GM12878 (cell line): ENCODE results near the gene UBXN4. TPM values are rescaled to one million over a fixed set of nuclear protein-coding genes. Genes with fewer than 3 reads are reported as not detected.

Experiments used
- ATAC-seq: fragments of 200-7000 bp; cut with Tn5 transposase; 3 replicates; pipeline ENCODE4 v1.9.1; 2020; ENCODE audit warnings: mild to moderate bottlenecking, moderate library complexity
- BruUV-seq: library from RNA; stranded (reverse); fragments of 400-500 nt; replicated peaks from 2 replicates; lab custom pipeline; 2021; lab: Mats Ljungman, UMichigan
- CTCF ChIA-PET: fragments of 300-600 bp; sonication (Branson Sonifier 250); formaldehyde crosslinking; extraction: SDS; loops from one replicate; lab custom pipeline; 2021; ENCODE audit warnings: inconsistent platforms; lab: Yijun Ruan, JAX
- POLR2A ChIA-PET: fragments of 350-600 bp; formaldehyde crosslinking; extraction: SDS; loops from one replicate; lab custom pipeline; 2021; ENCODE audit warnings: inconsistent platforms; lab: Charles Lee
- RAD21 ChIA-PET: fragments of 300-600 bp; sonication (Branson Sonifier 250); formaldehyde crosslinking; loops from one replicate; lab custom pipeline; 2023; ENCODE audit warnings: antibody characterized with exemption; ENCODE audit not compliant: unreplicated experiment; lab: Charles Lee
- SMC1A ChIA-PET: fragments of 300-600 bp; sonication (Branson Sonifier 250); formaldehyde crosslinking; loops from one replicate; lab custom pipeline; 2023; ENCODE audit not compliant: unreplicated experiment, uncharacterized antibody; lab: Charles Lee
- DNase-seq: peaks from one replicate; pipeline ENCODE4 v3.0.0-alpha.2; 2011; ENCODE audit warnings: low read depth, low spot score
- FAIRE-seq: peaks from 3 replicates; lab custom pipeline; 2011; peaks lifted over from hg19 to GRCh38; lab: Jason Lieb, UNC
- H2AFZ ChIP-seq: 2 replicates; pipeline ENCODE4 v1.6.0; 2011; ENCODE audit warnings: low read depth, low read length, control low read depth; ENCODE audit not compliant: control insufficient read depth
- H3K27ac ChIP-seq: 2 replicates; pipeline ENCODE4 v1.5.1; 2011; ENCODE audit warnings: control low read depth; ENCODE audit not compliant: control insufficient read depth, insufficient read depth
- H3K27me3 ChIP-seq, 2 experiments: replicated peaks in 1 of 2; 2 replicates each; pipeline versions ENCODE4 v1.6.0 to v1.6.1; 2011; ENCODE audit warnings: low read length in 1 of 2; ENCODE audit not compliant: control insufficient read depth in 2 of 2, insufficient read depth in 2 of 2
- H3K36me3 ChIP-seq, 2 experiments: 2 replicates each; pipeline ENCODE4 v1.5.1; 2011; ENCODE audit warnings: low read length in 1 of 2; ENCODE audit not compliant: control insufficient read depth in 2 of 2, insufficient read depth in 2 of 2
- H3K4me1 ChIP-seq: 2 replicates; pipeline ENCODE4 v1.6.1; 2011; ENCODE audit warnings: mild to moderate bottlenecking, low read length, moderate library complexity, mixed read lengths; ENCODE audit not compliant: control insufficient read depth, insufficient read depth
- H3K4me2 ChIP-seq: 2 replicates; pipeline ENCODE4 v1.6.0; 2011; ENCODE audit warnings: control low read depth; ENCODE audit not compliant: control insufficient read depth, insufficient read depth
- H3K4me3 ChIP-seq: fragments of 200-600 bp; sonication (generic); 2 replicates; pipeline ENCODE4 v1.5.1; 2016
- H3K79me2 ChIP-seq: 2 replicates; pipeline ENCODE4 v1.6.0; 2011; ENCODE audit warnings: low read length; ENCODE audit not compliant: control insufficient read depth, insufficient read depth
- H3K9ac ChIP-seq: 2 replicates; pipeline ENCODE4 v1.8.0; 2011; ENCODE audit warnings: low read length, control low read depth, mixed read lengths; ENCODE audit not compliant: control insufficient read depth, insufficient read depth
- H3K9me3 ChIP-seq: replicated peaks from 3 replicates; pipeline ENCODE4 v1.5.1; 2011; ENCODE audit warnings: mild to moderate bottlenecking, low read length; ENCODE audit not compliant: control insufficient read depth, insufficient read depth
- H4K20me1 ChIP-seq: 2 replicates; pipeline ENCODE4 v1.6.0; 2011; ENCODE audit not compliant: control insufficient read depth, insufficient read depth
- CHD1 ChIP-seq: IDR thresholded peaks from 2 replicates; pipeline ENCODE4 v1.6.1; 2012; ENCODE audit warnings: low read depth, low read length, improper control_type of control experiment
- DPF2 ChIP-seq: fragments of 450-650 bp; IDR thresholded peaks from 2 replicates; pipeline ENCODE4 v1.6.1; 2017; ENCODE audit warnings: mild to moderate bottlenecking
- GATAD2B ChIP-seq: fragments of 450-650 bp; conservative IDR thresholded peaks from 2 replicates; pipeline ENCODE4 v1.6.1; 2017; ENCODE audit warnings: low read depth, mild to moderate bottlenecking, moderate library complexity
- HCFC1 ChIP-seq: fragments of 150-350 bp; IDR thresholded peaks from 2 replicates; pipeline ENCODE4 v1.6.1; 2014; ENCODE audit warnings: low read length
- IKZF2 ChIP-seq, 2 experiments: fragments of 450-650 bp; IDR thresholded peaks; 2 replicates each; pipeline ENCODE4 v1.6.1; 2017; ENCODE audit warnings: mild to moderate bottlenecking in 2 of 2, moderate library complexity in 2 of 2
- POU2F2 ChIP-seq: IDR thresholded peaks from 3 replicates; pipeline ENCODE4 v1.6.1; 2011; ENCODE audit warnings: low read depth, mild to moderate bottlenecking, low read length, borderline replicate concordance
- SIX5 ChIP-seq: IDR thresholded peaks from 2 replicates; pipeline ENCODE4 v1.6.1; 2011; ENCODE audit warnings: mild to moderate bottlenecking, low read depth, low read length, moderate library complexity; ENCODE audit not compliant: severe bottlenecking
- WRNIP1 ChIP-seq: IDR thresholded peaks from 2 replicates; pipeline ENCODE4 v1.6.1; 2011; ENCODE audit warnings: low read depth, low read length, improper control_type of control experiment, borderline replicate concordance
- WGBS: methylation state at CpG from one replicate; pipeline ENCODE4 v1.1.6; 2016; ENCODE audit warnings: low lambda C conversion rate; ENCODE audit not compliant: insufficient replicate concordance, insufficient coverage; ENCODE audit errors: missing lambda C conversion rate; 5-methylcytosine and 5-hydroxymethylcytosine counted together
- in situ Hi-C: fragments of 300-500 bp; cut with MboI; formaldehyde crosslinking; loops from 9 replicates; pipeline ENCODE4 v1.14.3; 2018; ENCODE audit warnings: mixed read lengths
- intact Hi-C: fragments of 100-400 bp; cut with micrococcal nuclease; formaldehyde crosslinking; loops from one replicate; pipeline ENCODE4 v1.14.2; 2022; ENCODE audit not compliant: unreplicated experiment
- polyA plus RNA-seq, 11 experiments: library from polyadenylated mRNA; depleted of rRNA in 4 of 11; unstranded in 6 of 11; stranded (reverse) in 5 of 11; fragments of >200 nt; fragmentation: Nextera tagmentation in 4 of 11; fragmentation: Illumina TruSeq in 1 of 11; extraction: Ambion mirVana in 4 of 11; extraction: Trizol in 1 of 11; gene quantifications; 1 replicate in 1 of 11; 2 replicates in 10 of 11; pipeline versions ENCODE4 v1.2.1 to v1.2.3, GENCODE V29; 2011 to 2016; ENCODE audit warnings: inconsistent platforms in 2 of 11, missing spikeins in 2 of 11, low read depth in 1 of 11
- total RNA-seq, 4 experiments: library from RNA; depleted of rRNA in 3 of 4; stranded (reverse); fragments of >200 nt in 3 of 4; fragmentation: Illumina TruSeq in 1 of 4; extraction: Trizol in 1 of 4; gene quantifications; 2 replicates each; pipeline versions ENCODE4 v1.2.1 to v1.2.3, GENCODE V29; 2013 to 2021
- TF ChIP-seq, protein P1 (sequence below): IDR thresholded peaks from 2 replicates; pipeline ENCODE4 v1.6.1; 2012; ENCODE audit warnings: improper control_type of control experiment, low read depth, low read length; ENCODE audit not compliant: insufficient replicate concordance
- TF ChIP-seq, protein P2 (sequence below), 3 experiments: IDR thresholded peaks in 2 of 3; conservative IDR thresholded peaks in 1 of 3; 2 replicates each; pipeline ENCODE4 v1.5.1; 2011; ENCODE audit warnings: low read depth in 3 of 3, low read length in 3 of 3, mild to moderate bottlenecking in 3 of 3, control low read depth in 2 of 3, moderate library complexity in 2 of 3, inconsistent platforms in 1 of 3, mixed read lengths in 1 of 3; ENCODE audit not compliant: control insufficient read depth in 2 of 3, insufficient read depth in 1 of 3; ENCODE audit errors: extremely low read depth in 1 of 3

UBXN4 gene
- total and polyA plus RNA-seq, 10 of the 15 experiments (the other 5 are each of a cell fraction or from before 2014, with no cell fraction given) = 52.6 to 133 (median 71.9) TPM

DNA sequence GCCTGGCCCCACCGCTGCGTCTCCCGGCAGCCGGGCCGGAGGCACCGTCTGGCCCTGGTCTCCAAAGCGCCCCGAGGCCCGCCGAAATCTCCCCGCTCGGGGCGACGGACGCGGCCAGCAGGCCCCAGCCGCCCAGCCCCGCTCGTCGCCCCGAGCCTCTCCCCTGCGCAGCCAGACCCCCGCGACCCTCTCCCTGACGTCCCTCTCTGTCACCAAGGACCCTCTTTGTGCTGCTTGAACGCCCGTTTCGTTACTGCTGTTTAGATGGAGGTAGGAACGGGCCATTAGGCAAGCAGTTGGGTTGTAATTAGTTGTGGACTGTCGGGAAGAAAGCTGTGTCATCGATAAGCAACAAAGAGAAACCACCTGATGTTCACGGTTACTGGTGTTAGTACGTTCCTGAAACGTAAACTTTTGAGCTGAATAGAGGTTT lies 686 bp downstream of the UBXN4 start:
- Histone ChIP-seq H3K36me3 (peaks cover 0 to 10% of the 10 kb centered on the region in 2 experiments; a peak in 1 of 4 replicates), H3K27ac (peak overlapping the region; percentile 74), H3K4me1 (0 out of 2 replicates have a peak, but pooled peaks cover 5% of the 10 kb centered on the region), H3K4me2 (peak overlapping the region; percentile 28), H3K4me3 (peak overlapping the region; percentile 95), H4K20me1 (no peaks in the 10 kb centered on the region), H3K79me2 (peaks cover 54% of the 10 kb centered on the region), H3K27me3 (no peaks in the 10 kb centered on the region), H2AFZ (peak overlapping the region; percentile 82), H3K9ac (peak overlapping the region; percentile 80), H3K9me3 (no peaks in the 10 kb centered on the region)
- in situ Hi-C loops (no loop called here), intact Hi-C loops (loop anchor here (5.0 kb wide), 3 partner anchors 110 to 825 kb away; partner anchors contain the start of gene CCNT2)
- ChIA-PET CTCF (interaction anchor here (1.1 to 4.7 kb wide), 7 partner anchors 55 to 754 kb away, joined by 3 to 46 read pairs (median 4); no protein-coding TSS in a partner anchor), RAD21 (interaction anchor here (0.7 to 1.5 kb wide), 6 partner anchors 12 to 690 kb away, joined by 3 to 4 read pairs (median 3); partner anchors contain the start of genes R3HDM1, RAB3GAP1 and ZRANB3), SMC1A (interaction anchor here (0.6 to 2.3 kb wide), 13 partner anchors 41 to 738 kb away, joined by 3 to 14 read pairs (median 4); partner anchors contain the start of gene ZRANB3), POLR2A (interaction anchor here (0.6 to 1.5 kb wide), 5 partner anchors 45 to 123 kb away, joined by 3 to 5 read pairs (median 4); no protein-coding TSS in a partner anchor)
- ATAC-seq (peak; percentile 46), DNase-seq (no peak), FAIRE-seq (no peak)
- WGBS = 1% methylated on average over 34 of the region's 34 CpGs
- TF ChIP-seq SIX5 (peak; percentile 5), HCFC1 (no peak), IKZF2 (IDR thresholded peaks at IDR 0.05) (no peak), POU2F2 (no peak), DPF2 (no peak), GATAD2B (peak; percentile 13; the same call in 1 of the 2 replicates), WRNIP1 (no peak), CHD1 (0 out of 2 replicates have a peak, but pooled peaks have one; percentile 20)
- TF ChIP-seq, protein P1, sequence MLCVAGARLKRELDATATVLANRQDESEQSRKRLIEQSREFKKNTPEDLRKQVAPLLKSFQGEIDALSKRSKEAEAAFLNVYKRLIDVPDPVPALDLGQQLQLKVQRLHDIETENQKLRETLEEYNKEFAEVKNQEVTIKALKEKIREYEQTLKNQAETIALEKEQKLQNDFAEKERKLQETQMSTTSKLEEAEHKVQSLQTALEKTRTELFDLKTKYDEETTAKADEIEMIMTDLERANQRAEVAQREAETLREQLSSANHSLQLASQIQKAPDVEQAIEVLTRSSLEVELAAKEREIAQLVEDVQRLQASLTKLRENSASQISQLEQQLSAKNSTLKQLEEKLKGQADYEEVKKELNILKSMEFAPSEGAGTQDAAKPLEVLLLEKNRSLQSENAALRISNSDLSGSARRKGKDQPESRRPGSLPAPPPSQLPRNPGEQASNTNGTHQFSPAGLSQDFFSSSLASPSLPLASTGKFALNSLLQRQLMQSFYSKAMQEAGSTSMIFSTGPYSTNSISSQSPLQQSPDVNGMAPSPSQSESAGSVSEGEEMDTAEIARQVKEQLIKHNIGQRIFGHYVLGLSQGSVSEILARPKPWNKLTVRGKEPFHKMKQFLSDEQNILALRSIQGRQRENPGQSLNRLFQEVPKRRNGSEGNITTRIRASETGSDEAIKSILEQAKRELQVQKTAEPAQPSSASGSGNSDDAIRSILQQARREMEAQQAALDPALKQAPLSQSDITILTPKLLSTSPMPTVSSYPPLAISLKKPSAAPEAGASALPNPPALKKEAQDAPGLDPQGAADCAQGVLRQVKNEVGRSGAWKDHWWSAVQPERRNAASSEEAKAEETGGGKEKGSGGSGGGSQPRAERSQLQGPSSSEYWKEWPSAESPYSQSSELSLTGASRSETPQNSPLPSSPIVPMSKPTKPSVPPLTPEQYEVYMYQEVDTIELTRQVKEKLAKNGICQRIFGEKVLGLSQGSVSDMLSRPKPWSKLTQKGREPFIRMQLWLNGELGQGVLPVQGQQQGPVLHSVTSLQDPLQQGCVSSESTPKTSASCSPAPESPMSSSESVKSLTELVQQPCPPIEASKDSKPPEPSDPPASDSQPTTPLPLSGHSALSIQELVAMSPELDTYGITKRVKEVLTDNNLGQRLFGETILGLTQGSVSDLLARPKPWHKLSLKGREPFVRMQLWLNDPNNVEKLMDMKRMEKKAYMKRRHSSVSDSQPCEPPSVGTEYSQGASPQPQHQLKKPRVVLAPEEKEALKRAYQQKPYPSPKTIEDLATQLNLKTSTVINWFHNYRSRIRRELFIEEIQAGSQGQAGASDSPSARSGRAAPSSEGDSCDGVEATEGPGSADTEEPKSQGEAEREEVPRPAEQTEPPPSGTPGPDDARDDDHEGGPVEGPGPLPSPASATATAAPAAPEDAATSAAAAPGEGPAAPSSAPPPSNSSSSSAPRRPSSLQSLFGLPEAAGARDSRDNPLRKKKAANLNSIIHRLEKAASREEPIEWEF = no peak
- TF ChIP-seq, protein P2, sequence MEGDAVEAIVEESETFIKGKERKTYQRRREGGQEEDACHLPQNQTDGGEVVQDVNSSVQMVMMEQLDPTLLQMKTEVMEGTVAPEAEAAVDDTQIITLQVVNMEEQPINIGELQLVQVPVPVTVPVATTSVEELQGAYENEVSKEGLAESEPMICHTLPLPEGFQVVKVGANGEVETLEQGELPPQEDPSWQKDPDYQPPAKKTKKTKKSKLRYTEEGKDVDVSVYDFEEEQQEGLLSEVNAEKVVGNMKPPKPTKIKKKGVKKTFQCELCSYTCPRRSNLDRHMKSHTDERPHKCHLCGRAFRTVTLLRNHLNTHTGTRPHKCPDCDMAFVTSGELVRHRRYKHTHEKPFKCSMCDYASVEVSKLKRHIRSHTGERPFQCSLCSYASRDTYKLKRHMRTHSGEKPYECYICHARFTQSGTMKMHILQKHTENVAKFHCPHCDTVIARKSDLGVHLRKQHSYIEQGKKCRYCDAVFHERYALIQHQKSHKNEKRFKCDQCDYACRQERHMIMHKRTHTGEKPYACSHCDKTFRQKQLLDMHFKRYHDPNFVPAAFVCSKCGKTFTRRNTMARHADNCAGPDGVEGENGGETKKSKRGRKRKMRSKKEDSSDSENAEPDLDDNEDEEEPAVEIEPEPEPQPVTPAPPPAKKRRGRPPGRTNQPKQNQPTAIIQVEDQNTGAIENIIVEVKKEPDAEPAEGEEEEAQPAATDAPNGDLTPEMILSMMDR (IDR thresholded peaks at IDR 0.05 in 2 of 3, conservative IDR thresholded peaks at IDR 0.05 in 1 of 3; ENCODE audit: control insufficient read depth in 2 of 3, extremely low read depth in 1 of 3, insufficient read depth in 1 of 3, low read depth in 3 of 3, low read length in 3 of 3) = no peak
- BruUV-seq = no TSS peak
